CD4-positive, alpha-beta T cell treated with Interleukin-17A for 1 hour (primary cell): ENCODE measurements around the gene TUBA1C.
"Not testable (repeated sequence)": the region's sequence is repeated elsewhere in the genome, so short reads cannot be mapped to it uniquely, and the experiment has no call there.

Experiments
- DNase-seq: peaks from one replicate; pipeline ENCODE4 v3.0.0-alpha.2; 2020

The TUBA1C gene

GRCh38 chr12:49283541-49284429 lies 18.9 kb downstream of the TUBA1C start:
- DNase-seq, result no peak

DNA sequence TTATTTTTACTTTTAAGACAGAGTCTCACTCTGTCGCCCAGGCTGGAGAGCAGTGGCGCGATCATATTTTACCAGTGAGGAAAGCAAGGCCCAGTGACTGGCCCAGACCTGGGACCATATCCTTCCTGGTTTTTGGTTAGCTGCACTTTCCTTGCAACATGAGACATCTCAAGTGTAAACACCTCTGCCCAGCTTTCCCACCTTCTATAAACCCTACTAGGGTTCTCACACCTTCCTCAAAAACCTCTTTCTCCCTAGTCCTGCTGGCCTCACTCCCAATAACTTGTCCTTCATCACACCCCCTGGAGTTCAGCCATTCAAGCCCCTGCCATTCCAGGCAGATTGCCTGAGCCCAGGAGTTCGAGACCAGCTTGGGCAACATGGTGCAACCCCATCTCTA lies 19.8 kb downstream of the TUBA1C start:
- no peak for DNase-seq

GRCh38 chr12:49287876-49288275 lies 23.0 kb downstream of the TUBA1C start:
- no peak for DNase-seq

- peak; percentile 82 for DNase-seq
Measured at GRCh38 chr12:49288412-49288853, 23.6 kb downstream of the TUBA1C start.

DNA sequence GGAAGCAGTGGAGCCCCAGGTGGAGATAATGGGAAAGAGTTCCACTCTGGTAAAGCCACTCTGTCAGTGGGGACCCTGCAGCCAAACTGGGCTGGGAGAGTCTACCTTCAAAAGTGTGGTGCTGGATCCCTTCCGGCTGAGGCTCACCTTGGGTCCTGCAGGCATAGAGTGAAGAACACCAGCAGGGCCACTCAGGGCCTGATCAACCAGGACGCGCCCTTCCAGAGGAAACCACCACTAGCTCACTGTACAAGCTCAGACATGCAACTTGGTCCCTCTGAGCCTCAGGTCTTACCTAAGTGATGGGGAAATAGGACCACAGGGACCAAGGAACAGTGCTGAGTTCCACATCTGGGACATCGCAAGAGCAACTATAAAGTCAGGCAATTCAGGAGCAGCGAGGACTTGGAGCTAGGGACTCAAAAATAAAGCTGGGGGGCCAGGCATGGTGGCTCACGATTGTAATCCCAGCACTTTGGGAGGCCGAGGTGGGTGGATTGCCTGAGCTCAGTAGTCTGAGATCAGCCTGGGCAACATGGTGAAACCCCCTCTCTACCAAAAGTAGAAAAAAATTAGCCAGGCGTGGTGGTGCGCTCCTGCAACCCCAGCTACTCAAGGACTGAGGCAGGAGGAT lies 24.2 kb downstream of the TUBA1C start:
- DNase-seq, result no peak

DNA sequence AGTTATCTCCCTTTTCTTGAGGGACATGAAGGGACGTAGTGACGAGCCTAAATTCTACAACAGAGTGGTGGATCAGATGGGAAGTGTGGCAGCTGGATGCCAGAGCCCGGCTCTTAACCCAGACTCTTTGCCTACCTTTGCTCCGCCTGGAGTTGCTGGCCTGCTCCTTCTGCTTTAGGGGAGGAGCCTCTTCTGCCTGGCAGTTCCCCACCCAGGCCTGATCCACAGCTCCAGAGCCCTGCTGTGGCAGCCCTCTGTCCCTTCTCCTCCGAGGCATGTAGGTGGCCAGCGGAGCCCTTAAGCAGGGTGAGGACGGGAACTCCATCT lies 27.8 kb downstream of the TUBA1C start:
- DNase-seq, result no peak

DNA sequence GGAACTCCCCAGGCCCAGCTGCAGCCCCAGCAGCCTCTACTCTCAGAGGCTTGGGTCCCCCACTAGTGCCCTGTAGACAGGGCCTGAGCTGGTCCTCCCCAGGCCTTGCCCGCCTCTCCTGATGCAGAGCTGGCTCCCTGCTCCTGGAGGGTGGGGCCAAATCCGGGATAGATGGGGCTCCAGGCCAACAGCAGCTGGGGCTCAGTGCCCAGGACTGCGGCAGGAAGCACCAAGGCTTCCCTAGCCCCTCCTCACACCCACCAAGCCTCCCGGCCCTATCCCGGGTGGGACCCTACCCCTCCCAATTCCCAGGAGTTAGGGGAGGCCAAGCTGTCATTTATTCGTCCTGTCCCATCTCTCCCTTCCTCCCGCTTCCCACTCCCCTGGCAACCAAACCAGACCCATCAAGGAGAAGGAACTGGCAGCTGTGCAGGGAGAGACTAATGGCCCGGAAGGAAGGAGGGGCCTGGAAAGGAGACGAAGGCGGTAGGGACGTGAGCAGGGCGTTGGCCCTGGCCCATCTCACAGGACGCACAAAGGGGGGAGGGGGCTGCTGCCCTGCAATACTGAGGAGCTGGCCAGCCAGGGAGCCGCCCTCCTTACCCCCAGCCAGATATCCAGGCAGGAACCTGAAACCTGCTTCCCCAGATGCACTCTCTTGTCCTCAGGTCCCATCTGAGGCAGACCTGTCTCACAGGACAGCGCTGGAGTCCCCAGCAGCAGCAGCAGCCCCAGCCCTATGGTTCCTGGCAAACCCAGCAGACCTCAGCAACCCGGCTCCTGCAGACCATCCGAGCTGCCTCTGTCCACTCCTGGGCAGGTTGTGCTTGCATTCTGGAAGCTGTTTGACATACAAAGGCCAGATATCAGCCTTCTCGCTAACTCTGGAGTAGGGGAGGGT lies 28.4 kb downstream of the TUBA1C start:
- DNase-seq, result no peak

DNA sequence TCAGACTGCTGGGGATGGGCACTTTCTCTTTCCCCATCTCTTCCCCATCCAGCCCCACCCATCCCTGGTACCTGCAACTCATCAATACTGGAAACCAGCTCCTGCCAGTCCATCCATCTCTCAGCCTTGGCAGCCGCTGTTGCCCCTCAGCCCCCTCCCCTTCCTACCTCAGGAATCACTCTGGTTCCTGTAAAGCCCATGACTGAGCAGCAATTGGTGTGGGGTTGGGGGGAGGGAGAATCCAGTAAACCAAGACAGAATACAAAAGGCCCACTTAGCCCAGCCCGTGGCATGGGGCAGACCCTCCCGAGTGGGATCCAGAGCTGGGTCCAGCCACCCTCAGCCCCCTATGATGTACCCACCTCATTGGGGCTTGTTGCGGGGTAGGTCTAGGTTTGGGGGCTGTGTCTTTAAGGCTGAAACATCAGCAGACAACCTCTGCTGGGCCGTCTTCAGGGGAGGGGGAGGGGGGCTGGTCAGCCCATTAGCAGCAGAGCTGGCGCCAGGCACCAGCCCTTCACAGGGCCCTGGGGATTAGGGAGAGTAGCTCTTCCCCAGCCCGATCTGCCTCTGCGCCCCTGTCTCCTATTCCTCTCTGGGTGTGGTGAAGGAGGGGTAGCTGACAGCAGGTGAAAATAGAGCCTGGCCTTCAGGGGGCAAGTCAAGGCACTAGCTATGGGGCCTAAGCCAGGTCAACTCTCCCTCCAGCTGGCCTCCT lies 29.4 kb downstream of the TUBA1C start:
- no peak for DNase-seq

DNA sequence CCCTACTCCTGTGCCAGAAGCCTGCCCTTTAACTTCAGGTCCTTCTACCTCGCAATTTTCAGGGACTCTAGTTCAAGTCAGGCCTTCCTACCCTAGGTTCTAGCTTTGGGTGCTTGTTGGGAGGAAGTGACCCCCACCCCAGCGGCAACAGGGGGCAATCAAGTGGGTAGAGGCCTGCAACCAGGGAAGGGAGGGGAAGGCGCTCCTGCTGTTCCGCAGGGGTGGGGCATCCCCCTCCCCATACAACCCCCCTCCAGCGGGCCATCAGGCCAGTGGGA lies 29.9 kb downstream of the TUBA1C start:
- no peak for DNase-seq

DNA sequence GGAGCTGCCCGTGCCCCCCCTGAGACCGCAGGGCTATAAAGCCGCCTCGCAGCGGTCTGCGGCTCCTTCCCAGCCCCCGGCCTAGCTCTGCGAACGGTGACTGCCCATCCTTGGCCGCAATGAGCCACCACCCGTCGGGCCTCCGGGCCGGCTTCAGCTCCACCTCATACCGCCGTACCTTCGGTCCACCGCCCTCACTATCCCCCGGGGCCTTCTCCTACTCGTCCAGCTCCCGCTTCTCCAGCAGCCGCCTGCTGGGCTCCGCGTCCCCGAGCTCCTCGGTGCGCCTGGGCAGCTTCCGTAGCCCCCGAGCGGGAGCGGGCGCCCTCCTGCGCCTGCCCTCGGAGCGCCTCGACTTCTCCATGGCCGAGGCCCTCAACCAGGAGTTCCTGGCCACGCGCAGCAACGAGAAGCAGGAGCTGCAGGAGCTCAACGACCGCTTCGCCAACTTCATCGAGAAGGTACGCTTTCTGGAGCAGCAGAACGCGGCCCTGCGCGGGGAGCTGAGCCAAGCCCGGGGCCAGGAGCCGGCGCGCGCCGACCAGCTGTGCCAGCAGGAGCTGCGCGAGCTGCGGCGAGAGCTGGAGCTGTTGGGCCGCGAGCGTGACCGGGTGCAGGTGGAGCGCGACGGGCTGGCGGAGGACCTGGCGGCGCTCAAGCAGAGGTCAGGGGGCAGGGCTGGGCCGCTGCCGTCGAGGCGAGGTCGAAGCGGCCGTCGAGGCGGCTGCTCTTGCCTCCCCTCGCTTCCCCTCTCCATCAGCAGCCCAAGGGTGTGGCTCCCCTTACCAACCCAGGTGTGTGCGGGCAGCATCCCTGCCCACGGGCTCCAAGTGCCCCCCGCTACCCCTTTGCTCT lies 30.4 kb downstream of the TUBA1C start, which contains the start of gene PRPH:
PRPH (plus strand) TSS at position 66 of the 855 bp plus-strand sequence; CDS start at position 120, 54 bp downstream.
- no peak for DNase-seq

DNA sequence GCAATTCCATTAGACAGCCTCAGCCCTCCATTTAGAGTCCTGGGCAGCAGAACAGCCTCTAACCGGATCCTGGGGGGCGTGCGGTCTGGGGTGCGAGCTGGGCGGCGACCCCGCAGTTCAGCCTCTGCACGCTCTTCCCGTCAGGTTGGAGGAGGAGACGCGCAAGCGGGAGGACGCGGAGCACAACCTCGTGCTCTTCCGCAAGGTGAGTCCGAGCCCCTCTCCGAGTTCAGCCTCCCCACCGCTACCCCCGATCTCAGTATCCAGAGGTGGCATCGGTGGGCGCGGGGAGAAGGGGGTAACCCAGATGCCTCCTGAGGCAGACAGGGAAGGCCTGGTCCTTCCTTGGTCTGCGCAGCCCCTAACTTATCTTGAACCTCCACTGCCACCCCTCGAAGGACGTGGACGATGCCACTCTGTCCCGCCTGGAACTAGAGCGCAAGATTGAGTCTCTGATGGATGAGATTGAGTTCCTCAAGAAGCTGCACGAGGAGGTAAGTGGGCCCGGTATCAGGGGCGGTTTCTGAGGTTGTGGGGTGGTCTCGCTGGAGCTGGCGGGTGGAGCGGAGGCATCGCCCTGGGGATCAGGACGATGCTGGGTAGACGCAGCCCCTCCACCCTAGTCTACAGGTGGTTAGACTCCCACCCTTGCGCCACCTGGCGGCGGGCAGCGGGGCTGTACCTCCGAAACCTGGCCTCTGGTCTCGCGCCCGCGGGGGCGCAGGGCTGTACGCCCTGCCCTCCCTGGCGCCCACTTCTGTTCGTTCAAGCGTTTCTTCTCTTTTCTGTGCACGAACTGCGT lies 31.4 kb downstream of the TUBA1C start:
- DNase-seq, result peak; percentile 68

GRCh38 chr12:49296836-49297694 lies 32.2 kb downstream of the TUBA1C start:
- DNase-seq, result peak; percentile 40

DNA sequence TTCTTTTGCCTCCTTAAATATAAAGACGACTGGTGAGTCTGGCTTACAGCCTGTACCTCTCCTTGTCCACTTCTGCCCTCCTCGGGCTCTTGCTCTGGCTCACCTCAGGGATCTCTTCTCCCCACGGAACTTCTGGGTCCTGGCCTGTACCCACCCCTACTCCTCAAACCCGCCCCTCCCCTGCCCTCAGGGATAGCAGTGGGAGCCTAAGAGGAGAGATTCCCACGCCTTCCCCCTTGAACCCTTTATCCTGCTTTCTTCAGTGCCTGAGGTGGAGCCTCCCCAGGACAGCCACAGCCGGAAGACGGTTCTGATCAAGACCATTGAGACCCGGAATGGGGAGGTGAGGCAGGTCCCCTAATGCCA lies 32.8 kb downstream of the TUBA1C start:
- DNase-seq, result no peak

GRCh38 chr12:49298160-49298559 lies 33.3 kb downstream of the TUBA1C start:
- no peak for DNase-seq

DNA sequence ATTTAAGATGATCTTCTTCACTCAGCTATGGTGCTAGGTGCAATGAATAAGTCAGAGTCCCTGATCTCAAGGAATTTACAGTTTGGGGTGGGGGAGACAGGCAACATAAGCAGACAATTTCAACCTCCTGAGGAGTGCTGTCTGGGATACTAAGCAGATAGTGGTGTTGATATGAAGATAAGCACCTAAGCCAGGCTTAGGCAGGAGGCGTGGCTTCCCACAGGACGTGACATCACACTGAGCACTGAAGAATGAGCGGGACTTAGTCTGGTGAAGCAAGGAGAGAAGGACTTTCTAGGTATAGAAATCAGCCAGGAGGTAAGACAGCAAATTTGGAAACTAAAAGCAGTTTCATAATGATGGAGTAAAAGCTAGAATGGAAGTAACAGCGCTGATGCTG lies 36.9 kb downstream of the TUBA1C start:
- no peak for DNase-seq

GRCh38 chr12:49304161-49304560 lies 39.3 kb downstream of the TUBA1C start:
- no peak for DNase-seq

GRCh38 chr12:49305762-49306510 lies 41.1 kb downstream of the TUBA1C start:
- no peak for DNase-seq

DNA sequence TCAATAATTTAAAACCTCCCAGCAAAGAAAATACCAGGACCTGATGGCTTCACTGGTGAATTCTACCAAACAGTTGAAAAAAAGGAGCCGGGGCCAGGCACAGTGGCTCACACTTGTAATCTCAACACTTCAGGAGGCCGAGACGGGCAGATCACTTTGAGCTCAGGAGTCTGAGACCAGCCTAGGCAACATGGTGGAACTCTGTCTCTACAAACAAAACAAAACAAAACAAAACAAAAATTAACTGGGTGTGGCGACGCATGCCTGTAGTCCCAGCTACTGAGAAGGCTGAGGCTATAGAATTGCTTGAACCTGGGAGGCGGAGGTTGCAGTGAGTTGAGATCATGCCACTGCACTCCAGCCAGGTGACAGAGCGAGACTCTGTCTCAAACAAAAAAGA lies 44.5 kb downstream of the TUBA1C start:
- no peak for DNase-seq

GRCh38 chr12:49310451-49311000 lies 45.6 kb downstream of the TUBA1C start:
- DNase-seq, result not testable (repeated sequence)
